ENCODE results near the gene ZNF81.

GRCh38 chrX:47879463-47879862, 42.8 kb downstream of the ZNF81 start:
- no peak for TF ChIP-seq EZH2 (IDR thresholded peaks at IDR 0.05; ENCODE audit: low read depth, unreplicated experiment)
- no peak for TF ChIP-seq EZH2phosphoT487 (IDR thresholded peaks at IDR 0.05; ENCODE audit: unreplicated experiment)
- no peak for TF ChIP-seq CTCF (conservative IDR thresholded peaks at IDR 0.05; ENCODE audit: low read depth in 2 of 2)
- no peak for TF ChIP-seq ETS1 (IDR thresholded peaks at IDR 0.05)
- no peak for TF ChIP-seq POLR2AphosphoS5 (IDR thresholded peaks at IDR 0.05; ENCODE audit: low read depth)
- no peak for TF ChIP-seq REST (IDR thresholded peaks at IDR 0.05; ENCODE audit: unreplicated experiment)
- no peak for TF ChIP-seq CREB1 (CRISPR knock-in tag; IDR thresholded peaks at IDR 0.05; ENCODE audit: low read depth)
- no peak for TF ChIP-seq ZNF114 (CRISPR knock-in tag; IDR thresholded peaks at IDR 0.05)
- no peak for TF ChIP-seq STAT1 (IDR thresholded peaks at IDR 0.05; ENCODE audit: unreplicated experiment)
- TF ChIP-seq NANOG (IDR thresholded peaks at IDR 0.05; ENCODE audit: borderline replicate concordance), result no peak
- TF ChIP-seq JUNB (IDR thresholded peaks at IDR 0.05; ENCODE audit: unreplicated experiment), result no peak
- TF ChIP-seq ZNF331 (CRISPR knock-in tag; IDR thresholded peaks at IDR 0.05; ENCODE audit: low read depth), result no peak
- TF ChIP-seq ZNF462 (CRISPR knock-in tag; IDR thresholded peaks at IDR 0.05), result no peak

Data from GM23338 (cell line).